ENCODE data around the gene KLHDC9. TPM values are rescaled to one million over a fixed set of nuclear protein-coding genes. Genes with fewer than 3 reads are reported as not detected.

The KLHDC9 gene
- total RNA-seq, 1 donor: 1.4 TPM

DNA sequence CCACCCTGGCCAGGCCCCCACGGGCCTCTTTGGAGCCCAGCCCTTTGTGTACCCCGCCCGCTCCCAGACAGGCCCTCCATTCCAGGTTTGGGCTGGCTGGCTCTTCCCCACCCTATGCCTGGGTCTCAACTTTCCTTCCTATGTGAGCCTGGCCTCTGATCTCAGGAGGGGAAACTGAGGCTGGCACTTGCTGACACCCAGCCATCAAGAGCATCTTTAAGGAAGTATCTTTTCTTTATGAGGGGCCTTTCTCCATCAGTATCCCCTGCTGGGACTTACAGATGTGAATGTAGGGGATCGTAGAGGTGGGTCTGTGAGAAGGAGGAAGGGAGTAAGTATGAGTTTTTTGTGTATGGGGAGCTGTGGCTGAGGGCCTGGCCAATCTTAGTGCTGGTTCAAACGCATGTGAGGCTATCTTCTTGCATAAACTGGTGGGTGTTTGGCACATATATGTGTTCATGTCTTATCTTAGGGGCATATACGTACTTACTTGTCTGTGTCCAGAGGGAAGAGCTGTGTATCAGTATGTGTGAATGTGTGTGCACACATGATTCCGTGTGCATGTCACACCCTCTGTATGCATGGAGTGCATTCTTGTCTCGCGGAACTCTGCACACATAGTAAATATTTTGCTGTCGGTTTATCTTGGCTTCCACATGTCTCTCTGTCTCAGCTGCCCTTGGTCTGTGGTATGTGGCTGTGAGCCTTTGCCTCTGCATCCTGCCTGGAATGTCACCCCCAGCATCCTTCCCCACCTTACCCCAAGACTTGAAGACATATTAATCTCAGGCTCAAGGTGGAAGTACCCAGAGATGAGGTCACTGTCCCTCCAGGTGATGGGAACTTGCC lies 14.2 kb upstream of the KLHDC9 start:
- DNase-seq (ENCODE audit: insufficient read length, low spot score, missing footprints): peak; percentile 83
- no peak overlapping the region for H3K4me3 ChIP-seq (ENCODE audit: insufficient read depth, low read length)
- no peaks in the 10 kb centered on the region for H3K27me3 ChIP-seq (ENCODE audit: insufficient read depth, low read length)
- H4K20me1 ChIP-seq (ENCODE audit: insufficient read depth, low read length): no peaks in the 10 kb centered on the region
- H2AFZ ChIP-seq (ENCODE audit: low read length): no peak overlapping the region
- H3K79me2 ChIP-seq (ENCODE audit: insufficient read depth, low read length): no peaks in the 10 kb centered on the region
- TF ChIP-seq, protein P1, sequence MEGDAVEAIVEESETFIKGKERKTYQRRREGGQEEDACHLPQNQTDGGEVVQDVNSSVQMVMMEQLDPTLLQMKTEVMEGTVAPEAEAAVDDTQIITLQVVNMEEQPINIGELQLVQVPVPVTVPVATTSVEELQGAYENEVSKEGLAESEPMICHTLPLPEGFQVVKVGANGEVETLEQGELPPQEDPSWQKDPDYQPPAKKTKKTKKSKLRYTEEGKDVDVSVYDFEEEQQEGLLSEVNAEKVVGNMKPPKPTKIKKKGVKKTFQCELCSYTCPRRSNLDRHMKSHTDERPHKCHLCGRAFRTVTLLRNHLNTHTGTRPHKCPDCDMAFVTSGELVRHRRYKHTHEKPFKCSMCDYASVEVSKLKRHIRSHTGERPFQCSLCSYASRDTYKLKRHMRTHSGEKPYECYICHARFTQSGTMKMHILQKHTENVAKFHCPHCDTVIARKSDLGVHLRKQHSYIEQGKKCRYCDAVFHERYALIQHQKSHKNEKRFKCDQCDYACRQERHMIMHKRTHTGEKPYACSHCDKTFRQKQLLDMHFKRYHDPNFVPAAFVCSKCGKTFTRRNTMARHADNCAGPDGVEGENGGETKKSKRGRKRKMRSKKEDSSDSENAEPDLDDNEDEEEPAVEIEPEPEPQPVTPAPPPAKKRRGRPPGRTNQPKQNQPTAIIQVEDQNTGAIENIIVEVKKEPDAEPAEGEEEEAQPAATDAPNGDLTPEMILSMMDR (IDR thresholded peaks at IDR 0.05; ENCODE audit: extremely low read depth, low read depth, low read length): no peak
- no peaks in the 10 kb centered on the region for H3K9me3 ChIP-seq (ENCODE audit: low read depth, low read length)
- H3K4me2 ChIP-seq (ENCODE audit: insufficient read depth, low read length): no peak overlapping the region
- H3K36me3 ChIP-seq (ENCODE audit: insufficient read depth, low read length): no peaks in the 10 kb centered on the region
- peak overlapping the region; percentile 80 for H3K27ac ChIP-seq (ENCODE audit: low read depth, low read length)
- peaks cover 46% of the 10 kb centered on the region for H3K4me1 ChIP-seq (ENCODE audit: insufficient read depth, low read length)

DNA sequence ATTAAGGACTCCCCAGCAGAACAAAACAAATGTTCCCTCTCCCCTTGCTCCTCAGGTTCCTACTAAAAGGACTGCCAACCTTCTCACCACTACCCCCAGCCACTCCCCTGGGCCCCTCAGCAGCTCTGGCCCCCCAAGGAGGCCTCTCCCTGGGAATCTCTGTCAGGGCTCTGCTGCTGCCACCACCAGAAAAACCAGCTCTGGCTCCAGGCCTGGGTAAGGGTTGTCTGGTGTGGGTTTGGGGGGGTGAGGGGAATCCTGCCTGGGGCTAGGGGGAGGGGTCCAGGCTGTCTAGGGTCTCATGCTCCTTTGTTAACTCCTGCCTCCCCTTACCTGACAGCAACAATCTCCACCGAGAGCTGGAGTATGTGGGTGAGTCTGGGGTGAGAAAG lies 13.6 kb upstream of the KLHDC9 start:
- Histone ChIP-seq H3K4me3 (ENCODE audit: insufficient read depth, low read length) (no peak overlapping the region), H3K36me3 (ENCODE audit: insufficient read depth, low read length) (no peaks in the 10 kb centered on the region), H2AFZ (ENCODE audit: low read length) (no peak overlapping the region), H4K20me1 (ENCODE audit: insufficient read depth, low read length) (no peaks in the 10 kb centered on the region), H3K79me2 (ENCODE audit: insufficient read depth, low read length) (no peaks in the 10 kb centered on the region), H3K27me3 (ENCODE audit: insufficient read depth, low read length) (no peaks in the 10 kb centered on the region), H3K4me2 (ENCODE audit: insufficient read depth, low read length) (no peak overlapping the region), H3K4me1 (ENCODE audit: insufficient read depth, low read length) (peaks cover 48% of the 10 kb centered on the region), H3K9me3 (ENCODE audit: low read depth, low read length) (no peaks in the 10 kb centered on the region), H3K27ac (ENCODE audit: low read depth, low read length) (peak overlapping the region; percentile 80)
- TF ChIP-seq, protein P1 (IDR thresholded peaks at IDR 0.05; ENCODE audit: extremely low read depth, low read depth, low read length): no peak
- DNase-seq (ENCODE audit: insufficient read length, low spot score, missing footprints): no peak

DNA sequence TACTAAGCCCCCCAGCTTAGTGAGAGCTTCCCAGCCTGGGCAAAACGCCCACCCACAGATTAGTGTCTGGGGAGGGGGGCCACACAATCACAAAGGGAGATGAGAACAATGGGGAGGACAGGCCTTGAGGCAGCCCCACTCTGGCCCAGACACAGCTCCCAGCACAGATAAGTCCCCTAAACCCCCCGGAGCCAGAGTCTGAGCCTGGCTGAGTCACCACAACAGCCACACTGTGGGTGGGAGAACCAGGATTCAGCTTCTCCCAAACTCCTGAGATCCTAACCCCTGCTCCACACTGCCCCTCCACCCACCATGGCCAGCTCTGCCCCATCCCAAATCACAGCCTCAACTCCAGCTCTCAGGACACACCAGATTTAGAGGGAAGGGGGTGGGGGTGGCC lies 13.0 kb upstream of the KLHDC9 start:
- Histone ChIP-seq H3K36me3 (ENCODE audit: insufficient read depth, low read length) (no peaks in the 10 kb centered on the region), H3K4me2 (ENCODE audit: insufficient read depth, low read length) (no peak overlapping the region), H3K27me3 (ENCODE audit: insufficient read depth, low read length) (no peaks in the 10 kb centered on the region), H3K79me2 (ENCODE audit: insufficient read depth, low read length) (no peaks in the 10 kb centered on the region), H3K27ac (ENCODE audit: low read depth, low read length) (peak overlapping the region; percentile 42), H3K4me3 (ENCODE audit: insufficient read depth, low read length) (no peak overlapping the region), H3K9me3 (ENCODE audit: low read depth, low read length) (no peaks in the 10 kb centered on the region), H4K20me1 (ENCODE audit: insufficient read depth, low read length) (no peaks in the 10 kb centered on the region), H2AFZ (ENCODE audit: low read length) (peak overlapping the region; percentile 32), H3K4me1 (ENCODE audit: insufficient read depth, low read length) (peaks cover 47% of the 10 kb centered on the region)
- TF ChIP-seq, protein P1 (IDR thresholded peaks at IDR 0.05; ENCODE audit: extremely low read depth, low read depth, low read length): no peak
- peak; percentile 83 for DNase-seq (ENCODE audit: insufficient read length, low spot score, missing footprints)

DNA sequence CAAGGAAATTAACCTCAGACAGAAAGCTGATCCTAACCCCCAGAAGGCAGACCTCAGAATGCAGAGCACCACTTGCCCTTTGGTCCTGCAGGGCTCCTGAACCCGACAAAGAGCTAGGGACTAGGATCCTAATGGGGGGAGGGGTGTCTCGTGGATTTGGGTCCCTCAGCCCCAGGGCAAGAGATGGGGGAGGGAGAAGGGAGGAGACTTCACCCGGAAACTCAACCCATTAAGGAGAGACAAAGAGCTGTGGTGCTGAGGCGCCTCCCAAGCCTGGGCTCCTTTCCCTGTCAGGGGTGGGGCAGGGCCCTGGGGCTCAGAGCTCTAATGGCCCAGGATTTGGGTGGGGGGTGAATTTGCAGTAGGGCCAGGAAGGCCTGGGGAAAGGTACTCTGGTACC lies 11.7 kb upstream of the KLHDC9 start:
- Histone ChIP-seq H3K4me3 (ENCODE audit: insufficient read depth, low read length) (no peak overlapping the region), H3K36me3 (ENCODE audit: insufficient read depth, low read length) (no peaks in the 10 kb centered on the region), H2AFZ (ENCODE audit: low read length) (no peak overlapping the region), H4K20me1 (ENCODE audit: insufficient read depth, low read length) (no peaks in the 10 kb centered on the region), H3K9me3 (ENCODE audit: low read depth, low read length) (no peaks in the 10 kb centered on the region), H3K4me1 (ENCODE audit: insufficient read depth, low read length) (peaks cover 38% of the 10 kb centered on the region), H3K27me3 (ENCODE audit: insufficient read depth, low read length) (no peaks in the 10 kb centered on the region), H3K79me2 (ENCODE audit: insufficient read depth, low read length) (no peaks in the 10 kb centered on the region), H3K27ac (ENCODE audit: low read depth, low read length) (no peak overlapping the region), H3K4me2 (ENCODE audit: insufficient read depth, low read length) (no peak overlapping the region)
- TF ChIP-seq, protein P1 (IDR thresholded peaks at IDR 0.05; ENCODE audit: extremely low read depth, low read depth, low read length): no peak
- DNase-seq (ENCODE audit: insufficient read length, low spot score, missing footprints): no peak

Measured in osteoblast (primary cell).